NCI-H2029 (cell line): Measurements from ENCODE around the gene DPH3.

Experiments
- DNase-seq: peaks from one replicate; lab custom pipeline; 2025; lab: John Stamatoyannopoulos, UW

The DPH3 gene

GRCh38 chr3:16290827-16291196 is 26.1 kb upstream of the DPH3 start:
- no peak for DNase-seq

DNA sequence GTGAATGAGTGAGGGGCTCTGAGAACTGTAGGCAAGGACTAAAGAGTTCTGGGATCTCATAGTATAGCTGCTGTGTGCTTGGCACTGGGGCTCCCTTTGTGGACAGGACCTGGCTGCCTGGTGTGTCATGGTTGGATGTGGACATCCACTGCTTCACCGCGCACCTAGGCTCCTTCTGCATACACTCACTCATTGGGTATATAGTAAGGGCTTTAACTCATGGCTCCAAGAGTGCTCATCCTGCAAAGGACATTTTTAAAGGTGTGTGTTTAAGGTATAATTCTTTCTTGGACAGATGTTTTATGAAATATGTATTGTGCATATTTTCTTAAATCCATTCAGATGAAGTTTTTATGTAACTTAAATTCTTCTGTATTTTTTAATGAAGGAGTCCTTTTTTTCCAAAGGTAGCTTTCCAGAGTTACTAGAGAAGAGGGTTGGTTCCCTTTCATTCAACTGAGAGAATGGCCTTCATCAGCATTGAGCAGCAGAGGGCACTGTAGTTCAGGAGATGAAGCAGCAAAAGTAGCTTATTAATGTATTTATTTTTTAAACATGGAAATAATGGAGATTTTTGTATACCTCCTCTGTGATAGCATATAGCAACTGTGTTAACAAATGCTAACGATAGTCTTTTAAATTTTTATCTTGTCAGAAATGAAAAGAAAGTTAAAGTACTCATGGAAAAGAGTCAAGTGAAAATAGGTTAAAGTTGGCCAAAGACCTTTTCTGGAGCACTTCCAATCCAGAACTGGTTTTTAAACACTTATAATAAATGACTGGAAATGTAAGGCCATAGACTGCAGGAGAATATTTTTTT is 25.5 kb upstream of the DPH3 start:
- peak; percentile 50 for DNase-seq

DNA sequence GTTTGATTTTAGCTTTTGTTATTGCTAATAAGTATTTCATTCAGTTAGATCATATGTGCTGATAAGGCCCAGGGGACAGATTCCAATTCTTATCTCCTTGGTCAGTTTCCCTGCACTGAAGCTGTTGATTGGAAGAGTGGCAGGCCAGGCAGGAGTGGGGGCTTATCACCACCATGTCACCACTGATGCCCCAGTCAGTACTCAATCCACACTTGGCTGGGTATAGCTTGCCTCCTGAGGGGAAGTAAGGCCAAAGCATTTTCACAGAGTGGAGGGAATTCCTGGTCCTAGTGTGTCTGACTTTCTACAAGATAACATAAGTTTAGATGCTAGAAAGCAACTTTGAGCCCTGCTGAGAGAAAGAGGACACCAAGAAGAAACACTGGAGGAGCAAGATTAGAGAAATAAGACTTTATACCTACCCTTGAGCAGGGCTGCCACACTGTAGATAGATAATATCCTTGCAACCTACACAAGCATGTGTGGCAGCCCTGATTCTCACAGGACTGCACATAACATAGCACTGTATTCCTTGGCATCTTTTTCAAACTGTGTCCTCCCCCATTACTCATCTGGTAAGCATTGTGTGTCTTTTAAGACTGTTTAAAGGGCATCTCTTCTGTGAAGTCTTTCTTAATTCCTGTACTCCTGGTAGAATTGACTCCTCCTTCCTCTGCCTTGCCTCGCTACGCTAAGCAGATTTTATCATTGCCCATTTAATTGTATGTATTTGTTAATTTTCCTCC is 24.6 kb upstream of the DPH3 start:
- DNase-seq: no peak

- DNase-seq: no peak
These were observed 23.9 kb upstream of the DPH3 start for GRCh38 chr3:16288664-16289063.

GRCh38 chr3:16286751-16287543 is 22.2 kb upstream of the DPH3 start:
- no peak for DNase-seq

- DNase-seq: no peak
These were observed 21.4 kb upstream of the DPH3 start for GRCh38 chr3:16286161-16286560.

DNA sequence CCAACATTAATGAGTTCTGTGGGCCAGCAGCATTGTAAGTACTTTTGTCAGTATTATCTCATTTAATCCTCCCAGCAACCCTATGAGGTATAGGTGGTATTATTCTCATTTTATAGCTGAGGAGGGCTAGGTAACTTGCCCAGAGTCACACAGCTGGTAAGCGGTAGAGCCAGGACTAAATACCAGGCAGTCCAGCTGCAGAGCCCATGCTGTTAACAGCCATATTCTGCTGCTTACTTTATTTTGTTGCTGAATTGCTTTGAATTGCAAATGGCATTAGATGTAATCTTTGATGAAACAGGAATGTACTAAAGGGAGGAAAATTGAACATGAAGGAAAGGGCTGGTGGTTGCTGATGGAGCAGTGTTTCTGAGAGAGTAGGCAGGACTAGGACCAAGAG is 19.9 kb upstream of the DPH3 start:
- no peak for DNase-seq

DNA sequence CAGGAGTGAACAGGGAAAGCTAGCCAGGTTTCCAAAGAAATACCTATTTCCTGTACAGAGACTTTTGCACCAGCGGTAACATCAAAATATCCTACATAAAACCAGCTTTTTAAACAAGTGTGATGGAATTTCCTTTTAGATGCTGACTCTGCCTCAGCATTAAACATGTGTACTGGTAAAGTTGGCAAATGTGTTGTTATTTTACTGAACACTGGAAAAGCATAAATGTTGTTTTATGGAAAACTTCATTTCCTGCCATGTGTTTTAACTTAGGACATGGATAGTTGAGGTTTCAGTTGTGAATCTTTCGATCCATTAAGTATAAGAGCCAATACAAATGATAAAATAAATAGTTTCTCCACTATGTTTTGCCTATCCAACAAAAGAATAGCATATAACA is 15.9 kb upstream of the DPH3 start:
- no peak for DNase-seq

GRCh38 chr3:16279010-16279801 is 14.5 kb upstream of the DPH3 start:
- no peak for DNase-seq

DNA sequence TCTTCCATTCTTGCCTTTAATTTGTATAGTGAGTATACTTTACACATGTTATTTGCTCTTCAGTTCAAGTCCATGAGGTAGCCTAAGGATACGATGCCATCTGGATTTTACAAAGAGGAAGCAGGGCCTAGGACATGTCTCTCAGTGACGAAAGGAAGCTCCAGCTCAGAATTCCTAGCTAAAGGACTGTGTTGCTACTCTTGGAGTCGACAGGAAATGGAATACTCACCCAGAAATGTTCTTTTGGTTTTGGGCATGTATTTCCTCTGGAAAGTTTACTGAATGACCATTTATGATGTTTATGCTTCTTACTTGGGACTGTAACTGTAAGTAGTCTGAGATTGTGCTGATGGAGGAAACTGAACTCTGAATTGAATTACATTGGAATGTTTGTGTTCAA is 12.7 kb upstream of the DPH3 start:
- no peak for DNase-seq

- no peak for DNase-seq
These were observed 9.1 kb upstream of the DPH3 start for GRCh38 chr3:16273867-16274266.

DNA sequence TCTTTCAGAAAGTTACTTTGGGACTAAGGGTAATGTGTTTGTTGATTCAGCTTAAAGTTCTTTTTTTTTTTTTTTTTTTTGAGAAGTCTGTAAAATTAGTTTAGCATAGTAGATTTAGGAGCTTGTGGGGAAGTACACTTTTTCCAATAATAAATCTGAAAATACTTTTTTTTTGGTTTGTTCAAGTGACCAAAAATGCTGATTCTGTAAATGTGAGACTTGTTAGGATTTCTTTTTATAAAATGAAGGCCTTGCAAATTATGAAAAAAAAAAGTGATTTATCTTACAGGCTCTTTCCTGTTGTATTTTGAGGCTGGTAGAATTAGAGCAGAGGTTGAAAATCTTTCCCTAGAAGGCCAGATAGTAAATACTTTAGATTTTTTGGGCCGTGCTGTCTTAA is 7.8 kb upstream of the DPH3 start:
- no peak for DNase-seq

GRCh38 chr3:16270855-16271254 is 6.1 kb upstream of the DPH3 start:
- DNase-seq: no peak

DNA sequence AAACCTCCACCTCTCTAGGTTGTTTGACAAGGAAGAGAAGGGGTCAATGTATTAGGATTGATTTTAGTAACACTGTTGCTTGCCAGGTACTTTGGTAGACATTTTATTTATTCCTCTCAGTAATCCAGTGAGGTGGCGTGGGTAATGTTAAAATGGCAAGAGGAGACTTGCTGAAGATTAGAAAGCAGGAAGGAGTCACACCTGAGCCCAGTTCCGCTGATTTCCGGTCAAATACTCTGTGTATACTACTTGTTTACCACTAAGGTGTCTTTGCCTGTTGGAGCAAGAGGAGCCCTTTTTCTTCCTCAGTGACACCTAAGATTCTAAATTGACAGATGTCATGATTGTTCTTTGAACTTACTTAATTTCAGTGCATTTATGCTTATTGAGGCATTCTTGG is 2.0 kb upstream of the DPH3 start:
- no peak for DNase-seq

GRCh38 chr3:16265455-16265786 is 678 bp upstream of the DPH3 start:
- DNase-seq: no peak

DNA sequence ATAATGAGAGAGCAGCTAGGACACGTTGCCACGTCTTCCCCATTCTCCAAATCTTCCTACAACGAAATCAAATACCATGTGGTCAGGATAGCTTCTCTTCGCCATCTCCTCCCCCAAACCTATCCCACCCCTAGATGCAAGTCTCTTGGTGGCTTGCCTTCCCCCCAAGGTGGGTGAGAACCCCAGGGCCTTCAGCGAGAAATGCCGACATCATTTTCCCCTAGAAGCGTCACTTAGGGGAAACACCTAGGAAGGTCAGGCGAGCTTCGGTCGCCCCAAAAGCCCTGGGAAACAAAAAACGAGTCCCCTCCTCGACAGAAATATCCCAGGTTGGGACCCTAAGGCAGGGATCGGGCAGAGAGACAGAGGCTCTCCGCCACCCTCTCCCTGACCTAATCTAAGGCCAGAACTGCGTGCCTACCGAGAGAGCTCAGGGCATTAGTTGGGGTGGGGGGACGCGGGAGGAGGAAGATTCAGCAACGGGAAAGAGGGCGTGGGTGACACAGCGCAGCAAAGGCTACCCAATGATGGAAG is 502 bp downstream of the DPH3 start:
- DNase-seq: no peak

DNA sequence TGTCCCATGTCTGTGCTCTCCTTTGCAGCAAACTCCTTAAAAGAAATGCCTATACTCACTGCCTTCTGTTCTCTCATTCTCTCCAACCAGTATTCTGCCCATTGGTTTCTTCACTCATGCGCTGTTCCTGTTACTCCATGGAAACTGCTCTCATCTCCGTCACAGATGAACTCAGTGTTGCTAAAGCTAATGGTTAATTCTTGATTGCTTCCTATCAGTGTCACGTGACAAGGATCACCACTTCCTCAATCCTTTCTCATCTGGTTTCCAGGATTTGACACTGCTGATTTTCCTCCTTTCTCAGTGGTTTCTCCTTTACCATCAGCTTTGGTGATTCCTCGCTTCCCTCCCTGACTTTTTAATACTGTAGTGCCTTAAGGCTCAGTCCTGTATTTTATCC is 2.6 kb downstream of the DPH3 start:
- DNase-seq: no peak

GRCh38 chr3:16260046-16260445 is 4.7 kb downstream of the DPH3 start:
- no peak for DNase-seq

GRCh38 chr3:16258866-16259265 is 5.9 kb downstream of the DPH3 start:
- DNase-seq: no peak

DNA sequence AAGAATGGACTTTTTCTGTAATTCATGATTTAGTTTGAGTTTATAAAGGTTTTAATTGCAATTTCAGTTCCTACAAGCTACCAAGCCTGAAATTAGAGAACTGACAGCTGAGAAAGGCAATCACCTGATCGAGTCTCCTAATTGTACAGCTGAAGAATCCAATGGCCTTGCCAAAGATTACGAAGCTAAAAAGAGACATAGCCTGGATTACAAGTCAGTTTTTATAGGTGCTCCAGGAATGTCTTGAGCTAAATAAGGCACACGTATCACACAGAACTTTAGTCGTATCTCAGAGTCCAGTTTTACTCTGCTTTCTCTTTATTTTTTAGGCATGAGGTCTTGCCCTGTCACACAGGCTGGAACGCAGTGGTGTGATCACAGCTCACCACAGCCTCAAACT is 6.6 kb downstream of the DPH3 start:
- no peak for DNase-seq

DNA sequence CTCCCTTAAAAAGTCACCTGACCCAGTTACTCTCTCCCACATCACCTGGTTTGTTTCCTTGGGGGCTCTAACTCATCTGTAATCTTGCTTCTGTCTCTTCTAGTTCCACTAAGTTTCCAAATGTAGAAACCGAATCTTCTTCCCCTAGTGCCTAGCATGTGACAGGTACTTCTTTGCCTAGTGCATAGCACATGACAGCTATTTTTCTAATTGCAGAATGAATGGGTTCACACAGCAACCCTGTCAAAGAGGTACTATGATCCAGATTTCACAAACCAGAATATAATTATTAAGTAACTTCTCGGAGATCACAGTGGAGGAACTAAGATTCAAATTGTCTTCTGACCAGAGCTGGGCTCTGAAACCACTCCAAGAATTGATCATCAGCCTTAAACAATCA is 7.4 kb downstream of the DPH3 start:
- DNase-seq: no peak

DNA sequence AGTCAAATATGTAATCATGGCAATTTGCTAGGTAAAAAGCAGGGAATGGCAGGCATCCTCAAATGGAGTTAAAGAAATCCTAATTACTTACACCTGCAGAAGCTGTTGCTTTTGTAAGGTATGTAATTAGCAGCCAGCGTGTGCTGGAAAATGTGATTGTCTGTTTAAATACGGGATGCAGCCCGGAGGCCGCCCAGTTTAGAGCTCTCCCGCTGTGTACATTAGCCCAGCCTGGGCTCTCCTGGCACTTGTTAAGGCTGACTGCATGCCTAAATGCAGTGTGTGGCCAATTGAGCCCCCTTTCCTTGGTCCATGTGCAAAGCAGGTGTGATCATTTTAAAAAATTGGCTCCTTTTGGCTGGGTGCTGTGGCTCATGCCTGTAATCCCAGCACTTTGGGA is 9.0 kb downstream of the DPH3 start:
- DNase-seq: no peak
